Neural progenitor cell (in vitro differentiated cells): Measurements from ENCODE around the gene MCL1.

Experiments used
- EZH2 ChIP-seq: fragments of 200-600 bp; sonication (generic); IDR thresholded peaks from 2 replicates; pipeline ENCODE4 v1.6.1; 2017; ENCODE audit warnings: antibody characterized with exemption, mild to moderate bottlenecking, moderate library complexity
- EZH2phosphoT487 ChIP-seq: fragments of 200-600 bp; sonication (generic); IDR thresholded peaks from 2 replicates; pipeline ENCODE4 v1.6.1; 2017; ENCODE audit warnings: antibody characterized with exemption
- TF ChIP-seq, protein P1 (sequence below): fragments of 200-600 bp; sonication (generic); IDR thresholded peaks from 2 replicates; pipeline ENCODE4 v1.5.1; 2017; ENCODE audit warnings: antibody characterized with exemption, mild to moderate bottlenecking

DNA sequence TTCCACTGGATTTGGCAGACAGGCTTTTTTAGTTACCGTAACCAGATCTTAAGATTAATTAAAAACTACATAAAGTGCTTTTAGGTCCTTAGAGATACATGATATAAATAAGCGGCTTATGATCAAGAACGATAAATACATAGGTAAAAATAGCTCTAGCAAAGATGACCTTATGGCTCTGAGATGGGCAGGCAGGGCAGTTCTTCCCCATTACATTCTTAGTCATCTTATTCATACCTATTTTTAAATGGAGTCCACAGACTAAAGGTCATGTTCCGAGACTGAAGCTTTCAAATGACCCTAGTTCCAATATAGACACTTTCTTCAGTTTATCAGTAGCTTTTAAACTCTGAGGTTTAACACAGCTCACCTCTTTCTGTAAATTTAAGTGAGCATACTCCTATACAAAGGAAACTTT is 4.3 kb downstream of the MCL1 start:
- no peak for TF ChIP-seq EZH2
- TF ChIP-seq EZH2phosphoT487 = no peak
- TF ChIP-seq, protein P1, sequence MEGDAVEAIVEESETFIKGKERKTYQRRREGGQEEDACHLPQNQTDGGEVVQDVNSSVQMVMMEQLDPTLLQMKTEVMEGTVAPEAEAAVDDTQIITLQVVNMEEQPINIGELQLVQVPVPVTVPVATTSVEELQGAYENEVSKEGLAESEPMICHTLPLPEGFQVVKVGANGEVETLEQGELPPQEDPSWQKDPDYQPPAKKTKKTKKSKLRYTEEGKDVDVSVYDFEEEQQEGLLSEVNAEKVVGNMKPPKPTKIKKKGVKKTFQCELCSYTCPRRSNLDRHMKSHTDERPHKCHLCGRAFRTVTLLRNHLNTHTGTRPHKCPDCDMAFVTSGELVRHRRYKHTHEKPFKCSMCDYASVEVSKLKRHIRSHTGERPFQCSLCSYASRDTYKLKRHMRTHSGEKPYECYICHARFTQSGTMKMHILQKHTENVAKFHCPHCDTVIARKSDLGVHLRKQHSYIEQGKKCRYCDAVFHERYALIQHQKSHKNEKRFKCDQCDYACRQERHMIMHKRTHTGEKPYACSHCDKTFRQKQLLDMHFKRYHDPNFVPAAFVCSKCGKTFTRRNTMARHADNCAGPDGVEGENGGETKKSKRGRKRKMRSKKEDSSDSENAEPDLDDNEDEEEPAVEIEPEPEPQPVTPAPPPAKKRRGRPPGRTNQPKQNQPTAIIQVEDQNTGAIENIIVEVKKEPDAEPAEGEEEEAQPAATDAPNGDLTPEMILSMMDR = no peak
